ENCODE results near the gene USP12.

Gene USP12

GRCh38 chr13:27053210-27053884, 118.3 kb downstream of the USP12 start:
- peaks cover 14% of the 10 kb centered on the region for H3K36me3 Mint-ChIP-seq (ENCODE audit: low read depth)
- peaks cover 18% of the 10 kb centered on the region for H3K4me1 Mint-ChIP-seq
- H3K27me3 Mint-ChIP-seq (ENCODE audit: low read depth, poor library complexity), result peaks cover 5% of the 10 kb centered on the region

DNA sequence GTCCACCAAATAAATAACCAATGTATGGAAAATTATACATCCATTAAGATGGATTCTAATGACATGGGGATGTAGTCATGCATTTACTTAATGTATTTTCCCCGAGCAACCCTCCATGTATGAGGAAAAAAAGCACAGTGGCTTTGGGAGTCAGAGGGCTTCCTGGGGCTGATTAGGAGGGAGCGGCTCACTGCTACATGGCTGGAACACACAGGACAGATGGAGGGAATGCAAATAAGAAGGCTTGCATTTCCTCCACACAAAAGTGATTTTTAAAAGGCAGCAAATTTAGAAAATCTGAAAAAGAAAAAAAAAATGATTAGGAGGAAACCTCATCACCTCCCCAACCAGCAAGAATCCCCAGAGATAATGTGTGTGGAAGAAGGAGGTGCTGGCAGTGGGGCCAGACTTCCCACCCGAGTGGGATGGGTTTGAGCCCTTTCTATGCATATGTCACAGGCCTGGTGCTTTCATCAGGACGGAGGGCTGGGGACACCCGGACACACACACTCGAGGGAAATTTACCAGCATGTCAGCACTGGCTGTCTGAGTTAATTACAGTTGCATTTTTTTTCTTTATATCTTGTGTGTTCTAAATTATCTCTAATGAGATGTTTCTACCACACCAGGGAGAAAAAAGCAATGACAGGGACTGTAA, 118.9 kb downstream of the USP12 start:
- H3K27me3 Mint-ChIP-seq (ENCODE audit: low read depth, poor library complexity), result peaks cover 6% of the 10 kb centered on the region
- H3K4me1 Mint-ChIP-seq, result peaks cover 18% of the 10 kb centered on the region

More at GRCh38 chr13:27053210-27053884, 118.3 kb downstream of the USP12 start:
- peaks cover 10% of the 10 kb centered on the region for H3K9me3 Mint-ChIP-seq
- peak overlapping the region; percentile 80 for H3K27ac Mint-ChIP-seq
- TF ChIP-seq, protein P1, sequence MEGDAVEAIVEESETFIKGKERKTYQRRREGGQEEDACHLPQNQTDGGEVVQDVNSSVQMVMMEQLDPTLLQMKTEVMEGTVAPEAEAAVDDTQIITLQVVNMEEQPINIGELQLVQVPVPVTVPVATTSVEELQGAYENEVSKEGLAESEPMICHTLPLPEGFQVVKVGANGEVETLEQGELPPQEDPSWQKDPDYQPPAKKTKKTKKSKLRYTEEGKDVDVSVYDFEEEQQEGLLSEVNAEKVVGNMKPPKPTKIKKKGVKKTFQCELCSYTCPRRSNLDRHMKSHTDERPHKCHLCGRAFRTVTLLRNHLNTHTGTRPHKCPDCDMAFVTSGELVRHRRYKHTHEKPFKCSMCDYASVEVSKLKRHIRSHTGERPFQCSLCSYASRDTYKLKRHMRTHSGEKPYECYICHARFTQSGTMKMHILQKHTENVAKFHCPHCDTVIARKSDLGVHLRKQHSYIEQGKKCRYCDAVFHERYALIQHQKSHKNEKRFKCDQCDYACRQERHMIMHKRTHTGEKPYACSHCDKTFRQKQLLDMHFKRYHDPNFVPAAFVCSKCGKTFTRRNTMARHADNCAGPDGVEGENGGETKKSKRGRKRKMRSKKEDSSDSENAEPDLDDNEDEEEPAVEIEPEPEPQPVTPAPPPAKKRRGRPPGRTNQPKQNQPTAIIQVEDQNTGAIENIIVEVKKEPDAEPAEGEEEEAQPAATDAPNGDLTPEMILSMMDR (IDR thresholded peaks at IDR 0.05), result no peak
- no peak overlapping the region for H3K4me3 Mint-ChIP-seq
- DNase-seq, result no peak

GRCh38 chr13:27047081-27047480, 124.5 kb downstream of the USP12 start:
- Mint-ChIP-seq H3K4me1 (peaks cover 7% of the 10 kb centered on the region), H3K36me3 (ENCODE audit: low read depth) (peaks cover 14% of the 10 kb centered on the region), H3K9me3 (peaks cover 10% of the 10 kb centered on the region), H3K27me3 (ENCODE audit: low read depth, poor library complexity) (peaks cover 16% of the 10 kb centered on the region), H3K4me3 (no peak overlapping the region), H3K27ac (no peak overlapping the region)
- DNase-seq, result no peak
- TF ChIP-seq, protein P1 (IDR thresholded peaks at IDR 0.05), result no peak

More for the DNA sequence above, 118.9 kb downstream of the USP12 start:
- Mint-ChIP-seq H3K4me3 (no peak overlapping the region), H3K27ac (peak overlapping the region; percentile 40), H3K9me3 (peaks cover 10% of the 10 kb centered on the region), H3K36me3 (ENCODE audit: low read depth) (peaks cover 14% of the 10 kb centered on the region)
- TF ChIP-seq, protein P1 (IDR thresholded peaks at IDR 0.05), result no peak
- DNase-seq, result no peak

DNA sequence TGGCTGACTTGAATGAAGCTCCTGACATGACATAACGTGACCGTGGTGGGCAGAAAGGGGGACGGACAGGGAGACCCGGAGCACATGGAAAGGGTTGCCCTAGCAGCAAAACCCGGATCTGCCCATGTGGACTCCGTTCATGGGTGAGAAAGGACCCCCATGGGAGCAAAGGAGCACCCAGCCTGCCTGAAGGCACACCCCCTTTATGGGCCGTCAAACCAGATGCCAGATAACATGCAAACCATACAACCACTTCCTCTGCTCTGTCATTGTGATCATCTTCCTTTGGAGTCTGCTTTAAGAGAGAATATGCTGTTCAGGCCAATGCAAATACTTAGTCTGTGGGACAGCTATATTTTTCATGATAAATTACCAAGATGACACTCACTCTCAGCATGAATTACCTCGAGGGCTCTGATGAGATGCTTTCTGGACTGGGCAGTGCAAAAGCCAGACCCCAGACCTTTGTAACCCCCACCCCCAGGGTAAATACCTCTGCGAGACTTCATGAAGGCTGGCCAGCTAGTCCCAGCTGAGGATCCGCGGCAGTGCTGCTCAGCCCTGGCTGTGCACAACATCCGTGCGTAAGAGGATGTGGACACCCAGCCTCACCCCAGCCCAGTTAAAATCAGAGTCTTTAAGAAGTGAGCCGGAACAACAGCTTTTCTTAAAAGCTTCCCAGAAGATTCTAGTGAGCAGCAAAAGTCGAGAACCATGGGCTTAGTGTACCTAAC, 126.6 kb downstream of the USP12 start:
- TF ChIP-seq, protein P1 (IDR thresholded peaks at IDR 0.05), result no peak
- Mint-ChIP-seq H3K27me3 (ENCODE audit: low read depth, poor library complexity) (peaks cover 21% of the 10 kb centered on the region), H3K4me1 (peaks cover 17% of the 10 kb centered on the region)

DNA sequence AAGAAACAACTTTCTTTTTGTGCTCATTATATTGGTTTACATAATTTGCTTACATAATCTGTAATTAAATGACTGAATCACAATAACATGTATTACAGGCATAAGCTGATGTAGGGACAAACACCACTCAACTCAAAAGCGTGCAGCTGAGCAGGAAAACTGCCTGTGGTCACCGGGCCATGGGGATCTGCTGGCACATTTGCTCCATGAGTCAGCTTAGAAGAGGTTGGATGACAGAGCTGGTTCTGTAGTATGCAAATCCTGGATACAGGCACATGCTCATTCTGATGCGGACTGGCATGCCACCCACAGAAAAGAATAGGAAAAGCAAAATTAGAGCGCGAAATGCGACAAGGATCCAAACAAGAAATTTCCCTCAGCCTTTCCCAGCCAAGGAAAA, 128.6 kb downstream of the USP12 start:
- peaks cover 23% of the 10 kb centered on the region for H3K4me1 Mint-ChIP-seq
- peaks cover 17% of the 10 kb centered on the region for H3K27me3 Mint-ChIP-seq (ENCODE audit: low read depth, poor library complexity)
- no peak overlapping the region for H3K27ac Mint-ChIP-seq
- no peak overlapping the region for H3K4me3 Mint-ChIP-seq
- no peaks in the 10 kb centered on the region for H3K36me3 Mint-ChIP-seq (ENCODE audit: low read depth)
- TF ChIP-seq, protein P1 (IDR thresholded peaks at IDR 0.05), result no peak
- DNase-seq, result no peak
- no peaks in the 10 kb centered on the region for H3K9me3 Mint-ChIP-seq

More for the DNA sequence above, 126.6 kb downstream of the USP12 start:
- H3K27ac Mint-ChIP-seq, result no peak overlapping the region
- peaks cover under 1% of the 10 kb centered on the region for H3K9me3 Mint-ChIP-seq
- no peak overlapping the region for H3K4me3 Mint-ChIP-seq
- no peak for DNase-seq
- peaks cover under 1% of the 10 kb centered on the region for H3K36me3 Mint-ChIP-seq (ENCODE audit: low read depth)

All from nephron progenitor cell (in vitro differentiated cells).